GM10248 (cell line): Measurements from ENCODE around the gene ADCK1.

ENCODE experiments used
- CTCF ChIA-PET: fragments of 300-600 bp; sonication (Branson Sonifier 250); formaldehyde crosslinking; extraction: SDS; loops from one replicate; lab custom pipeline; 2021; ENCODE audit warnings: antibody characterized with exemption; lab: Yijun Ruan, JAX
- POLR2A ChIA-PET: fragments of 350-650 bp; sonication (Branson Sonifier 250); formaldehyde crosslinking; extraction: SDS; loops from one replicate; lab custom pipeline; 2020; ENCODE audit warnings: antibody characterized with exemption; lab: Yijun Ruan, JAX
- DNase-seq: peaks from one replicate; pipeline ENCODE4 v3.0.0; 2012; ENCODE audit errors: extremely low spot score
- CTCF ChIP-seq: IDR thresholded peaks from 2 replicates; pipeline ENCODE4 v1.5.1; 2012; ENCODE audit warnings: mild to moderate bottlenecking, low read depth; ENCODE audit errors: extremely low read depth, missing control alignments, control extremely low read depth

The ADCK1 gene

GRCh38 chr14:77867476-77867875 is 67.6 kb downstream of the ADCK1 start:
- DNase-seq, result no peak
- no peak for TF ChIP-seq CTCF
- CTCF ChIA-PET, result interaction anchor here (1.4 kb wide), 1 partner anchor 13 kb away, joined by 3 read pairs; no protein-coding TSS in a partner anchor
- POLR2A ChIA-PET, result no interaction called here

- ChIA-PET CTCF (interaction anchor here (1.2 kb wide), 1 partner anchor 580 kb away, joined by 3 read pairs; no protein-coding TSS in a partner anchor), POLR2A (no interaction called here)
- DNase-seq, result no peak
- no peak for TF ChIP-seq CTCF
Observed at GRCh38 chr14:77868552-77869285, 68.8 kb downstream of the ADCK1 start.

GRCh38 chr14:77869340-77869739 is 69.4 kb downstream of the ADCK1 start:
- ChIA-PET POLR2A (no interaction called here), CTCF (interaction anchor here (1.2 kb wide), 1 partner anchor 579 kb away, joined by 3 read pairs; no protein-coding TSS in a partner anchor)
- no peak for TF ChIP-seq CTCF
- DNase-seq, result no peak

GRCh38 chr14:77870646-77871045 is 70.7 kb downstream of the ADCK1 start:
- POLR2A ChIA-PET, result no interaction called here
- CTCF ChIA-PET, result interaction anchor here (1.1 to 4.0 kb wide), 3 partner anchors 9 to 532 kb away, joined by 3 to 29 read pairs (median 3); no protein-coding TSS in a partner anchor
- TF ChIP-seq CTCF, result no peak
- no peak for DNase-seq

GRCh38 chr14:77872152-77872551 is 72.2 kb downstream of the ADCK1 start:
- no peak for TF ChIP-seq CTCF
- no peak for DNase-seq
- ChIA-PET POLR2A (no interaction called here), CTCF (interaction anchor here (1.4 to 4.0 kb wide), 2 partner anchors 8 to 11 kb away, joined by 4 to 29 read pairs; no protein-coding TSS in a partner anchor)

- POLR2A ChIA-PET, result no interaction called here
- TF ChIP-seq CTCF, result no peak
- CTCF ChIA-PET, result interaction anchor here (4.0 kb wide), 1 partner anchor 12 kb away, joined by 29 read pairs; no protein-coding TSS in a partner anchor
- no peak for DNase-seq
Observed at GRCh38 chr14:77872983-77873382, 73.1 kb downstream of the ADCK1 start.
